HG03521 (cell line): ENCODE data around the gene PHACTR2.

Experiments
- ATAC-seq: cut with Tn5 transposase; IDR thresholded peaks from one replicate; pipeline ENCODE4 v1.9.1; 2021; ENCODE audit warnings: mild to moderate bottlenecking, moderate library complexity; ENCODE audit not compliant: unreplicated experiment

Gene PHACTR2

GRCh38 chr6:143803769-143804568, 126.2 kb downstream of the PHACTR2 start:
- no peak for ATAC-seq

- no peak for ATAC-seq
Observed at GRCh38 chr6:143804835-143805239, 127.1 kb downstream of the PHACTR2 start.

GRCh38 chr6:143806282-143807102, 128.7 kb downstream of the PHACTR2 start:
- ATAC-seq = no peak

- no peak for ATAC-seq
Observed at GRCh38 chr6:143807103-143807772, 129.5 kb downstream of the PHACTR2 start.

GRCh38 chr6:143810745-143811144, 133.0 kb downstream of the PHACTR2 start:
- ATAC-seq = no peak

- ATAC-seq = no peak
Observed at GRCh38 chr6:143811501-143812157, 133.9 kb downstream of the PHACTR2 start.

GRCh38 chr6:143817621-143818020, 139.9 kb downstream of the PHACTR2 start:
- ATAC-seq = no peak

GRCh38 chr6:143821359-143821758, 143.6 kb downstream of the PHACTR2 start:
- ATAC-seq = no peak

GRCh38 chr6:143822584-143823024, 144.8 kb downstream of the PHACTR2 start:
- no peak for ATAC-seq

- ATAC-seq = no peak
Observed at GRCh38 chr6:143823548-143823947, 145.8 kb downstream of the PHACTR2 start.

GRCh38 chr6:143828572-143828971, 150.8 kb downstream of the PHACTR2 start:
- no peak for ATAC-seq

- no peak for ATAC-seq
Observed at GRCh38 chr6:143836150-143836549, 158.4 kb downstream of the PHACTR2 start.

- ATAC-seq = no peak
Observed at GRCh38 chr6:143838395-143838794, 160.6 kb downstream of the PHACTR2 start.

- no peak for ATAC-seq
Observed at GRCh38 chr6:143839196-143839595, 161.4 kb downstream of the PHACTR2 start.

- no peak for ATAC-seq
Observed at GRCh38 chr6:143840595-143841265, 163.0 kb downstream of the PHACTR2 start.

- ATAC-seq = no peak
Observed at GRCh38 chr6:143842461-143842901, 164.7 kb downstream of the PHACTR2 start.

- peak; percentile 100 for ATAC-seq
Observed at GRCh38 chr6:143842902-143843676, 165.3 kb downstream of the PHACTR2 start, which contains the start of gene LTV1. Gene LTV1, plus strand, starts transcription at chr6:143843338. Its CDS starts 140 bp downstream, at chr6:143843478.

GRCh38 chr6:143843677-143843999, 165.9 kb downstream of the PHACTR2 start:
- peak; percentile 5 for ATAC-seq

GRCh38 chr6:143844006-143844405, 166.2 kb downstream of the PHACTR2 start:
- no peak for ATAC-seq
